Mammary epithelial cell (primary cell): ENCODE results near the gene GGT6.

ENCODE experiments used
- CTCF ChIP-seq, 2 donors: IDR thresholded peaks in 1 of 2; conservative IDR thresholded peaks in 1 of 2; 2 replicates each; pipeline ENCODE4 v1.5.1; 2011 to 2012; ENCODE audit warnings: inconsistent platforms in 2 of 2, low read length in 2 of 2, mild to moderate bottlenecking in 2 of 2, control low read depth in 1 of 2, low read depth in 1 of 2; ENCODE audit not compliant: insufficient read depth in 1 of 2; ENCODE audit errors: extremely low read depth in 1 of 2
- EZH2 ChIP-seq: IDR thresholded peaks from 2 replicates; pipeline ENCODE4 v1.6.1; 2012; ENCODE audit warnings: low read length, inconsistent platforms, borderline replicate concordance

GRCh38 chr17:4573115-4573514 lies 12.7 kb upstream of the GGT6 start:
- no peak for TF ChIP-seq CTCF (conservative IDR thresholded peaks at IDR 0.05 in 1 of 2, IDR thresholded peaks at IDR 0.05 in 1 of 2; ENCODE audit: extremely low read depth in 1 of 2, insufficient read depth in 1 of 2, low read depth in 1 of 2, low read length in 2 of 2)
- no peak for TF ChIP-seq EZH2
